Upper lobe of left lung (tissue), 4 donors: ENCODE results near the gene INTS13.

Source experiments
- CTCF ChIP-seq, 6 experiments: fragments of 450-650 bp in 4 of 6; fragments of 200-600 bp in 2 of 6; sonication (generic) in 2 of 6; IDR thresholded peaks; one replicate each; pipeline ENCODE4 v1.5.1; 2016 to 2019; ENCODE audit warnings: antibody characterized with exemption in 6 of 6
- POLR2A ChIP-seq, 4 donors: fragments of 450-650 bp; IDR thresholded peaks; one replicate each; pipeline ENCODE4 v1.5.1; 2016 to 2017; ENCODE audit warnings: antibody characterized with exemption in 4 of 4, mild to moderate bottlenecking in 2 of 4

DNA sequence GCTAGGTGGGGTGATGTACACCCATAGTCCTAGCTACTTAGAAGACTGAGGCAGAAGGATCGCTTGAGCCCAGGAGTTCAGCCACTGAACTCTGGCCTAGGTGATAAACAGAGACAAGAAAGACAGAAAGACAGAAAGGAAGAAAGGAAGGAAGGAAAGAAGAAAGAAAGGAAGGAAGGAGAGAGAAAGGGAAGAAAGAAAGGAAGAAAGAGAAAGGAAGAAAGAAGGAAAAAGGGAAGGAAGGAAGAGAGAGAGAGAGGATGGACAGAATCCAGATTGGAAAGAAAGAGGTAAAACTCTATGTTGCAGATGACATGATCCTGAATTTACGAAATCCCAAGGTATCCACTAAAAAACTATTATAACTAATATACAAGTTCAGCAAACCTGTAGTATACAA is 8.2 kb downstream of the INTS13 start:
- no peak for TF ChIP-seq POLR2A (IDR thresholded peaks at IDR 0.05)
- TF ChIP-seq CTCF (IDR thresholded peaks at IDR 0.05): no peak
